OCI-LY7 (cell line): Measurements from ENCODE around the gene DDX54. TPM values are rescaled to one million over a fixed set of nuclear protein-coding genes. Genes with fewer than 3 reads are reported as not detected.

ENCODE experiments used
- BruUV-seq: library from RNA; stranded (reverse); fragments of 400-500 nt; replicated peaks from 2 replicates; lab custom pipeline; 2021; lab: Mats Ljungman, UMichigan
- CTCF ChIA-PET: fragments of 300-600 bp; sonication (Branson Sonifier 250); formaldehyde crosslinking; loops from one replicate; lab custom pipeline; 2022; ENCODE audit warnings: antibody characterized with exemption; ENCODE audit not compliant: unreplicated experiment; lab: Charles Lee
- POLR2A ChIA-PET: fragments of 300-600 bp; sonication (Branson Sonifier 250); formaldehyde crosslinking; loops from one replicate; lab custom pipeline; 2022; ENCODE audit warnings: antibody characterized with exemption; lab: Charles Lee
- DNase-seq: peaks from one replicate; pipeline ENCODE4 v3.0.0-alpha.2; 2015; ENCODE audit warnings: low spot score
- H2AFZ ChIP-seq: fragments of 200-600 bp; sonication (generic), shearing (Covaris generic); 2 replicates; pipeline ENCODE4 v1.6.1; 2014; ENCODE audit warnings: mild to moderate bottlenecking, antibody characterized with exemption, low read length, moderate library complexity
- H3K27ac ChIP-seq: fragments of 200-600 bp; sonication (generic); 2 replicates; pipeline ENCODE4 v1.5.1; 2014; ENCODE audit warnings: mixed run types, low read depth, mild to moderate bottlenecking, moderate library complexity, low read length, inconsistent platforms; ENCODE audit not compliant: poor library complexity, severe bottlenecking
- H3K36me3 ChIP-seq: fragments of 200-600 bp; sonication (generic); 2 replicates; pipeline ENCODE4 v1.6.1; 2014; ENCODE audit warnings: mild to moderate bottlenecking, antibody characterized with exemption, low read length, moderate library complexity, mixed read lengths; ENCODE audit not compliant: insufficient read depth
- H3K4me1 ChIP-seq: fragments of 200-600 bp; sonication (generic); 2 replicates; pipeline ENCODE4 v1.5.1; 2014; ENCODE audit warnings: mild to moderate bottlenecking, low read length; ENCODE audit not compliant: insufficient read depth, poor library complexity, severe bottlenecking
- H3K4me2 ChIP-seq: fragments of 200-600 bp; sonication (generic); 2 replicates; pipeline ENCODE4 v1.6.1; 2014; ENCODE audit warnings: mild to moderate bottlenecking, low read length
- H3K4me3 ChIP-seq: fragments of 200-600 bp; sonication (generic); 2 replicates; pipeline ENCODE4 v1.5.1; 2014; ENCODE audit warnings: mild to moderate bottlenecking, low read depth, low read length; ENCODE audit not compliant: poor library complexity, severe bottlenecking
- H3K79me2 ChIP-seq: fragments of 200-600 bp; sonication (generic); 2 replicates; pipeline ENCODE4 v1.6.1; 2016; ENCODE audit warnings: low read depth, mild to moderate bottlenecking, low read length, moderate library complexity, mixed read lengths; ENCODE audit not compliant: insufficient read depth
- H3K9me2 ChIP-seq: fragments of 200-600 bp; sonication (generic); 2 replicates; pipeline ENCODE4 v1.6.1; 2016; ENCODE audit warnings: mild to moderate bottlenecking, low read length, mixed read lengths; ENCODE audit not compliant: insufficient read depth
- H3K9me3 ChIP-seq: fragments of 200-600 bp; sonication (generic); 2 replicates; pipeline ENCODE4 v1.6.1; 2014; ENCODE audit warnings: mild to moderate bottlenecking, mixed run types, low read length, mixed read lengths
- H4K20me1 ChIP-seq: fragments of 200-600 bp; sonication (generic); 2 replicates; pipeline ENCODE4 v1.6.1; 2014; ENCODE audit warnings: mild to moderate bottlenecking, antibody characterized with exemption, low read length, moderate library complexity, mixed read lengths; ENCODE audit not compliant: insufficient read depth
- EZH2phosphoT487 ChIP-seq: fragments of 200-600 bp; sonication (generic); IDR thresholded peaks from 2 replicates; pipeline ENCODE4 v1.6.1; 2018; ENCODE audit warnings: low read depth, borderline replicate concordance, mild to moderate bottlenecking, mixed run types, antibody characterized with exemption, low read length, moderate library complexity, mixed read lengths
- intact Hi-C: fragments of 100-400 bp; cut with micrococcal nuclease; formaldehyde crosslinking; loops from one replicate; pipeline ENCODE4 v1.10.0; 2022; ENCODE audit not compliant: unreplicated experiment
- total RNA-seq, 2 experiments: library from RNA; depleted of rRNA in 1 of 2; stranded (reverse); fragments of >200 nt in 1 of 2; shearing (Covaris generic) in 1 of 2; gene quantifications; 2 replicates each; pipeline ENCODE4 v1.2.3, GENCODE V29; 2014 to 2022
- TF ChIP-seq, protein P1 (sequence below): fragments of 200-600 bp; sonication (generic); conservative IDR thresholded peaks from 2 replicates; pipeline ENCODE4 v1.5.1; 2014; ENCODE audit warnings: mild to moderate bottlenecking, antibody characterized with exemption, low read length, moderate library complexity, mixed read lengths

The DDX54 gene
- total RNA-seq, 2 experiments from 2014 or later, result 87.2 to 145 TPM

GRCh38 chr12:113112043-113112899 is 73.0 kb downstream of the DDX54 start:
- no peak overlapping the region for H3K27ac ChIP-seq
- H3K36me3 ChIP-seq, result peaks cover 95% of the 10 kb centered on the region
- H3K4me3 ChIP-seq, result no peak overlapping the region
- H3K9me3 ChIP-seq, result no peaks in the 10 kb centered on the region
- ChIA-PET CTCF (interaction anchor here (0.6 kb wide), 1 partner anchor 63 kb away, joined by 4 read pairs; no protein-coding TSS in a partner anchor), POLR2A (no interaction called here)
- peaks cover 30% of the 10 kb centered on the region for H3K4me1 ChIP-seq
- no peak overlapping the region for H3K4me2 ChIP-seq
- DNase-seq, result no peak
- no peaks in the 10 kb centered on the region for H4K20me1 ChIP-seq
- H2AFZ ChIP-seq, result no peak overlapping the region
- TF ChIP-seq EZH2phosphoT487, result no peak
- TF ChIP-seq, protein P1, sequence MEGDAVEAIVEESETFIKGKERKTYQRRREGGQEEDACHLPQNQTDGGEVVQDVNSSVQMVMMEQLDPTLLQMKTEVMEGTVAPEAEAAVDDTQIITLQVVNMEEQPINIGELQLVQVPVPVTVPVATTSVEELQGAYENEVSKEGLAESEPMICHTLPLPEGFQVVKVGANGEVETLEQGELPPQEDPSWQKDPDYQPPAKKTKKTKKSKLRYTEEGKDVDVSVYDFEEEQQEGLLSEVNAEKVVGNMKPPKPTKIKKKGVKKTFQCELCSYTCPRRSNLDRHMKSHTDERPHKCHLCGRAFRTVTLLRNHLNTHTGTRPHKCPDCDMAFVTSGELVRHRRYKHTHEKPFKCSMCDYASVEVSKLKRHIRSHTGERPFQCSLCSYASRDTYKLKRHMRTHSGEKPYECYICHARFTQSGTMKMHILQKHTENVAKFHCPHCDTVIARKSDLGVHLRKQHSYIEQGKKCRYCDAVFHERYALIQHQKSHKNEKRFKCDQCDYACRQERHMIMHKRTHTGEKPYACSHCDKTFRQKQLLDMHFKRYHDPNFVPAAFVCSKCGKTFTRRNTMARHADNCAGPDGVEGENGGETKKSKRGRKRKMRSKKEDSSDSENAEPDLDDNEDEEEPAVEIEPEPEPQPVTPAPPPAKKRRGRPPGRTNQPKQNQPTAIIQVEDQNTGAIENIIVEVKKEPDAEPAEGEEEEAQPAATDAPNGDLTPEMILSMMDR, result no peak
- H3K9me2 ChIP-seq, result no peaks in the 10 kb centered on the region
- no TSS peak for BruUV-seq
- intact Hi-C loops, result no loop called here
- H3K79me2 ChIP-seq, result no peaks in the 10 kb centered on the region

GRCh38 chr12:113111247-113111646 is 74.0 kb downstream of the DDX54 start:
- H3K4me3 ChIP-seq, result no peak overlapping the region
- BruUV-seq, result no TSS peak
- H2AFZ ChIP-seq, result no peak overlapping the region
- no peak for DNase-seq
- CTCF ChIA-PET, result no interaction called here
- no peaks in the 10 kb centered on the region for H4K20me1 ChIP-seq
- no peaks in the 10 kb centered on the region for H3K9me3 ChIP-seq
- TF ChIP-seq, protein P1, result no peak
- TF ChIP-seq EZH2phosphoT487, result no peak
- no peak overlapping the region for H3K4me2 ChIP-seq
- POLR2A ChIA-PET, result no interaction called here
- H3K36me3 ChIP-seq, result peaks cover 95% of the 10 kb centered on the region
- H3K27ac ChIP-seq, result no peak overlapping the region
- intact Hi-C loops, result no loop called here
- H3K9me2 ChIP-seq, result no peaks in the 10 kb centered on the region
- H3K79me2 ChIP-seq, result no peaks in the 10 kb centered on the region
- peaks cover 27% of the 10 kb centered on the region for H3K4me1 ChIP-seq
